Measurements from ENCODE around the gene HINFP.
A peak's percentile ranks its signal among the peaks of the same experiment; 100 is the strongest.
"Not testable (repeated sequence)": the region's sequence is repeated elsewhere in the genome, so short reads cannot be mapped to it uniquely, and the experiment has no call there.

Gene HINFP

GRCh38 chr11:119118946-119119345, 2.4 kb upstream of the HINFP start:
- no peak for DNase-seq

- DNase-seq = peak; percentile 48
Observed at GRCh38 chr11:119120639-119121007, 757 bp upstream of the HINFP start.

- DNase-seq = no peak
Observed at GRCh38 chr11:119121811-119122124, 388 bp downstream of the HINFP start.

- DNase-seq = no peak
Observed at GRCh38 chr11:119125821-119126220, 4.4 kb downstream of the HINFP start.

- DNase-seq = no peak
Observed at GRCh38 chr11:119126675-119127268, 5.4 kb downstream of the HINFP start.

GRCh38 chr11:119130662-119131061, 9.3 kb downstream of the HINFP start:
- no peak for DNase-seq

GRCh38 chr11:119134389-119134978, 13.1 kb downstream of the HINFP start:
- no peak for DNase-seq

- not testable (repeated sequence) for DNase-seq
Observed at GRCh38 chr11:119139276-119139675, 17.9 kb downstream of the HINFP start.

- peak; percentile 67 for DNase-seq
Observed at GRCh38 chr11:119144825-119145486, 23.6 kb downstream of the HINFP start.

GRCh38 chr11:119145551-119145950, 24.2 kb downstream of the HINFP start:
- no peak for DNase-seq

GRCh38 chr11:119147604-119148333, 26.4 kb downstream of the HINFP start:
- DNase-seq = no peak

- no peak for DNase-seq
Observed at GRCh38 chr11:119148720-119149017, 27.3 kb downstream of the HINFP start.

GRCh38 chr11:119149018-119149785, 27.8 kb downstream of the HINFP start, which contains the start of gene ABCG4:
Gene ABCG4, plus strand, starts transcription at chr11:119149052. Its CDS starts 914 bp downstream, at chr11:119149966.
- no peak for DNase-seq

- no peak for DNase-seq
Observed at GRCh38 chr11:119149786-119150275, 28.5 kb downstream of the HINFP start.

GRCh38 chr11:119152043-119152442, 30.7 kb downstream of the HINFP start:
- DNase-seq = no peak

- DNase-seq = no peak
Observed at GRCh38 chr11:119152604-119153003, 31.2 kb downstream of the HINFP start.

GRCh38 chr11:119153049-119153818, 31.9 kb downstream of the HINFP start:
- no peak for DNase-seq

GRCh38 chr11:119154178-119154577, 32.8 kb downstream of the HINFP start:
- DNase-seq = no peak

- no peak for DNase-seq
Observed at GRCh38 chr11:119155733-119156492, 34.5 kb downstream of the HINFP start.

- DNase-seq = no peak
Observed at GRCh38 chr11:119156496-119156895, 35.1 kb downstream of the HINFP start.

GRCh38 chr11:119157063-119157462, 35.7 kb downstream of the HINFP start:
- DNase-seq = no peak

All from left hindlimb (tissue), 1 donor.